HG03432 (cell line): ENCODE data around the gene SYTL1.

Experiments used
- ATAC-seq: cut with Tn5 transposase; IDR thresholded peaks from one replicate; pipeline ENCODE4 v1.9.1; 2021; ENCODE audit warnings: mild to moderate bottlenecking, moderate library complexity; ENCODE audit not compliant: unreplicated experiment

The SYTL1 gene

GRCh38 chr1:27400082-27400962, 58.5 kb downstream of the SYTL1 start:
- no peak for ATAC-seq

GRCh38 chr1:27400963-27401341, 59.1 kb downstream of the SYTL1 start:
- no peak for ATAC-seq

GRCh38 chr1:27402349-27402754, 60.5 kb downstream of the SYTL1 start:
- no peak for ATAC-seq

- ATAC-seq, result peak; percentile 66
These were observed 61.4 kb downstream of the SYTL1 start for GRCh38 chr1:27403065-27403726.
